ENCODE measurements around the gene ZFAND3. TPM values are rescaled to one million over a fixed set of nuclear protein-coding genes. Genes with fewer than 3 reads are reported as not detected.

Gene ZFAND3
- total and polyA plus RNA-seq, 2 donors (not counting 3 experiments of a cell fraction or from before 2014, with no cell fraction given): 15.4 to 54.2 TPM

GRCh38 chr6:38149531-38149930, 330.0 kb downstream of the ZFAND3 start:
- peaks cover 0 to 2% of the 10 kb centered on the region in 2 experiments for H3K36me3 ChIP-seq (ENCODE audit: control insufficient read depth in 2 of 2, extremely low read depth in 1 of 2, insufficient read depth in 2 of 2, low read length in 2 of 2)
- no TSS peak for BruUV-seq (replicated peaks)
- no peaks in the 10 kb centered on the region for H3K9me3 ChIP-seq (replicated peaks; ENCODE audit: control insufficient read depth, insufficient read depth, low read length)
- H3K4me3 ChIP-seq (replicated peaks in 1 of 3; ENCODE audit: insufficient read depth in 1 of 3, low read depth in 1 of 3, low read length in 3 of 3): no peak overlapping the region
- H2AFZ ChIP-seq (ENCODE audit: low read depth, low read length): no peak overlapping the region
- ChIA-PET CTCF (interaction anchor here (1.0 kb wide), 1 partner anchor 345 kb away, joined by 3 read pairs; no protein-coding TSS in a partner anchor), POLR2A (no interaction called here)
- H3K9me1 ChIP-seq (replicated peaks; ENCODE audit: control insufficient read depth, extremely low read depth, insufficient read depth, low read length): no peaks in the 10 kb centered on the region
- H3K79me2 ChIP-seq (ENCODE audit: control insufficient read depth, insufficient read depth, low read length): peaks cover 2% of the 10 kb centered on the region
- TF ChIP-seq MYC (IDR thresholded peaks at IDR 0.05; ENCODE audit: low read depth, low read length) (no peak), CTCF (IDR thresholded peaks at IDR 0.05; ENCODE audit: extremely low read depth in 1 of 2, insufficient read depth in 1 of 2, low read depth in 1 of 2, low read length in 2 of 2) (no peak), EZH2 (IDR thresholded peaks at IDR 0.05; ENCODE audit: borderline replicate concordance, low read depth, low read length, severe bottlenecking) (no peak), POLR2A (IDR thresholded peaks at IDR 0.05; ENCODE audit: low read depth, low read length) (no peak), JUN (IDR thresholded peaks at IDR 0.05; ENCODE audit: borderline replicate concordance, insufficient read depth, insufficient read length, low read depth) (no peak), POLR2AphosphoS5 (IDR thresholded peaks at IDR 0.05; ENCODE audit: insufficient read depth, low read depth, low read length) (no peak), FOS (IDR thresholded peaks at IDR 0.05; ENCODE audit: borderline replicate concordance, insufficient read depth, low read length) (no peak), GATA2 (IDR thresholded peaks at IDR 0.05; ENCODE audit: insufficient read depth, insufficient read length, low read depth, low read length) (no peak), MAX (IDR thresholded peaks at IDR 0.05; ENCODE audit: insufficient read depth, insufficient read length) (no peak)
- intact Hi-C loops (cut with micrococcal nuclease) (no loop called here), dilution Hi-C loops (cut with MboI; ENCODE audit: extremely low pct_ligation_motif_present, low sequenced_read_pairs) (no loop called here)
- no peaks in the 10 kb centered on the region for H4K20me1 ChIP-seq (replicated peaks; ENCODE audit: control insufficient read depth, extremely low read depth, insufficient read depth, low read length)
- H3K4me1 ChIP-seq (ENCODE audit: control insufficient read depth, extremely low read depth, insufficient read depth, low read length): peaks cover 2% of the 10 kb centered on the region
- H3K27me3 ChIP-seq (ENCODE audit: control insufficient read depth in 2 of 2, insufficient read depth in 2 of 2, low read length in 2 of 2): no peaks in the 10 kb centered on the region
- H3K27ac ChIP-seq (ENCODE audit: insufficient read depth, low read depth, low read length): no peak overlapping the region
- no peak overlapping the region for H3K4me2 ChIP-seq (ENCODE audit: insufficient read depth, low read length)
- FAIRE-seq: peak; percentile 8
- DNase-seq (ENCODE audit: low read depth, low spot score): peak; percentile 29
- no peak overlapping the region for H3K9ac ChIP-seq (replicated peaks; ENCODE audit: extremely low read depth, insufficient read depth, low read length)
